ENCODE results near the gene PPP1R10. TPM values are rescaled to one million over a fixed set of nuclear protein-coding genes. Genes with fewer than 3 reads are reported as not detected.

PPP1R10 gene
- total and polyA plus RNA-seq, 9 donors, result 34.7 to 106 (median 76.0) TPM

- intact Hi-C loops (cut with DNase I), result no loop called here
- Histone ChIP-seq H3K4me1 (ENCODE audit: insufficient read depth) (no peaks in the 10 kb centered on the region), H3K36me3 (no peaks in the 10 kb centered on the region), H3K27ac (no peak overlapping the region), H3K4me3 (no peak overlapping the region), H3K9me3 (no peaks in the 10 kb centered on the region), H3K27me3 (no peaks in the 10 kb centered on the region)
- no peak for DNase-seq
- WGBS, 3 donors, result 13 to 36% (median 21%) methylated on average over 1 of the region's 1 CpG
- TF ChIP-seq POLR2A (IDR thresholded peaks at IDR 0.05), result no peak
- TF ChIP-seq EP300 (IDR thresholded peaks at IDR 0.05), result no peak
- no peak for TF ChIP-seq CTCF (IDR thresholded peaks at IDR 0.05)
Measured at GRCh38 chr6:30591008-30591407, 26.0 kb downstream of the PPP1R10 start.

DNA sequence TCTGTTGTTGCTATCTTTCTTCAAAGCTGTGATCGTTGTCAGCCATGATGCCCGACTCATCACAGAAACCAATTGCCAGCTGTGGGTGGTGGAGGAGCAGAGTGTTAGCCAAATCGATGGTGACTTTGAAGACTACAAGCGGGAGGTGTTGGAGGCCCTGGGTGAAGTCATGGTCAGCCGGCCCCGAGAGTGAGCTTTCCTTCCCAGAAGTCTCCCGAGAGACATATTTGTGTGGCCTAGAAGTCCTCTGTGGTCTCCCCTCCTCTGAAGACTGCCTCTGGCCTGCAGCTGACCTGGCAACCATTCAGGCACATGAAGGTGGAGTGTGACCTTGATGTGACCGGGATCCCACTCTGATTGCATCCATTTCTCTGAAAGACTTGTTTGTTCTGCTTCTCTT is 26.5 kb downstream of the PPP1R10 start:
- WGBS, 3 donors, result 50 to 62% (median 52%) methylated on average over 8 of the region's 8 CpGs
- H3K4me1 ChIP-seq (ENCODE audit: insufficient read depth), result no peaks in the 10 kb centered on the region
- no peak overlapping the region for H3K4me3 ChIP-seq
- H3K36me3 ChIP-seq, result no peaks in the 10 kb centered on the region
- H3K27ac ChIP-seq, result peak overlapping the region in 1 of 2 donors; percentile 10
- intact Hi-C loops (cut with DNase I), result no loop called here
- TF ChIP-seq POLR2A (IDR thresholded peaks at IDR 0.05), result no peak
- no peak for TF ChIP-seq EP300 (IDR thresholded peaks at IDR 0.05)
- no peak for TF ChIP-seq CTCF (IDR thresholded peaks at IDR 0.05)
- DNase-seq, result no peak
- no peaks in the 10 kb centered on the region for H3K27me3 ChIP-seq
- H3K9me3 ChIP-seq, result no peaks in the 10 kb centered on the region

- H3K27ac ChIP-seq, result no peak overlapping the region
- intact Hi-C loops (cut with DNase I), result no loop called here
- no peaks in the 10 kb centered on the region for H3K36me3 ChIP-seq
- no peaks in the 10 kb centered on the region for H3K4me1 ChIP-seq (ENCODE audit: insufficient read depth)
- H3K27me3 ChIP-seq, result no peaks in the 10 kb centered on the region
- 88 to 92% (median 89%) methylated on average over 15 of the region's 15 CpGs for WGBS, 3 donors
- H3K9me3 ChIP-seq, result no peaks in the 10 kb centered on the region
- TF ChIP-seq CTCF (IDR thresholded peaks at IDR 0.05) (no peak), EP300 (IDR thresholded peaks at IDR 0.05) (no peak), POLR2A (IDR thresholded peaks at IDR 0.05) (no peak)
- H3K4me3 ChIP-seq, result no peak overlapping the region
- DNase-seq, result no peak
Measured at GRCh38 chr6:30589754-30590358, 27.2 kb downstream of the PPP1R10 start.

- Histone ChIP-seq H3K9me3 (no peaks in the 10 kb centered on the region), H3K36me3 (no peaks in the 10 kb centered on the region), H3K27me3 (no peaks in the 10 kb centered on the region), H3K4me1 (ENCODE audit: insufficient read depth) (no peaks in the 10 kb centered on the region), H3K27ac (no peak overlapping the region), H3K4me3 (no peak overlapping the region)
- WGBS, 3 donors, result 69 to 82% (median 73%) methylated on average over 5 of the region's 5 CpGs
- DNase-seq, result no peak
- intact Hi-C loops (cut with DNase I), result no loop called here
- no peak for TF ChIP-seq EP300 (IDR thresholded peaks at IDR 0.05)
- TF ChIP-seq POLR2A (IDR thresholded peaks at IDR 0.05), result no peak
- no peak for TF ChIP-seq CTCF (IDR thresholded peaks at IDR 0.05)
Measured at GRCh38 chr6:30583921-30584320, 33.1 kb downstream of the PPP1R10 start.
